ENCODE data around the gene MIPOL1.

GRCh38 chr14:37417151-37417550 is 219.4 kb downstream of the MIPOL1 start:
- TF ChIP-seq CTCF (conservative IDR thresholded peaks at IDR 0.05; ENCODE audit: low read length) (no peak), EZH2phosphoT487 (IDR thresholded peaks at IDR 0.05; ENCODE audit: borderline replicate concordance) (no peak)
